ENCODE data around the gene DCLK2. TPM values are rescaled to one million over a fixed set of nuclear protein-coding genes. Genes with fewer than 3 reads are reported as not detected.

The DCLK2 gene
- total and polyA plus RNA-seq, 12 donors = 4.1 to 33.4 (median 16.7) TPM

GRCh38 chr4:150068300-150068960 lies 9.8 kb upstream of the DCLK2 start:
- ATAC-seq = no peak
- WGBS, 2 donors = 79 to 88% methylated on average over 6 of the region's 6 CpGs

GRCh38 chr4:150069353-150069752 lies 8.9 kb upstream of the DCLK2 start:
- intact Hi-C loops (cut with DNase I) = loop anchor here in 1 of 10 donors (10.0 kb wide), 1 partner anchor 55 kb away; no protein-coding TSS in a partner anchor
- no peaks in the 10 kb centered on the region for H3K27me3 ChIP-seq
- 8 to 45% methylated on average over 1 of the region's 1 CpG for WGBS, 2 donors
- no peak overlapping the region for H3K4me3 ChIP-seq
- H3K27ac ChIP-seq = no peak overlapping the region
- no peak for ATAC-seq
- no peaks in the 10 kb centered on the region for H3K9me3 ChIP-seq
- H3K4me1 ChIP-seq = peaks cover 0 to 22% (median 6%) of the 10 kb centered on the region in 9 donors
- DNase-seq = no peak
- no peaks in the 10 kb centered on the region for H3K36me3 ChIP-seq
- no peak for TF ChIP-seq CTCF (IDR thresholded peaks at IDR 0.05)

More at GRCh38 chr4:150068300-150068960, 9.8 kb upstream of the DCLK2 start:
- Histone ChIP-seq H3K9me3 (no peaks in the 10 kb centered on the region), H3K4me1 (peaks cover 3 to 29% (median 16%) of the 10 kb centered on the region in 9 donors), H3K4me3 (no peak overlapping the region), H3K36me3 (no peaks in the 10 kb centered on the region), H3K27me3 (no peaks in the 10 kb centered on the region), H3K27ac (no peak overlapping the region)
- intact Hi-C loops (cut with DNase I) = loop anchor here in 1 of 10 donors (10.0 kb wide), 1 partner anchor 54 kb away; no protein-coding TSS in a partner anchor
- DNase-seq = no peak
- TF ChIP-seq CTCF (IDR thresholded peaks at IDR 0.05) = no peak

GRCh38 chr4:150070464-150071170 lies 7.6 kb upstream of the DCLK2 start:
- Histone ChIP-seq H3K4me1 (peaks cover 0 to 18% (median 2%) of the 10 kb centered on the region in 9 donors), H3K27ac (no peak overlapping the region), H3K27me3 (no peaks in the 10 kb centered on the region), H3K4me3 (no peak overlapping the region), H3K36me3 (no peaks in the 10 kb centered on the region), H3K9me3 (no peaks in the 10 kb centered on the region)
- no peak for DNase-seq
- no peak for TF ChIP-seq CTCF (IDR thresholded peaks at IDR 0.05)
- intact Hi-C loops (cut with DNase I) = loop anchor here in 5 of 10 donors (10.0 kb wide), 4 partner anchors 56 to 144 kb away; no protein-coding TSS in a partner anchor
- ATAC-seq = no peak
- 87% methylated on average over 4 of the region's 4 CpGs for WGBS, 2 donors

- Histone ChIP-seq H3K27ac (no peak overlapping the region), H3K4me1 (peaks cover 0 to 22% (median 3%) of the 10 kb centered on the region in 9 donors), H3K9me3 (no peaks in the 10 kb centered on the region), H3K36me3 (no peaks in the 10 kb centered on the region), H3K27me3 (peaks cover 0 to 13% (median 0%) of the 10 kb centered on the region in 7 donors), H3K4me3 (no peak overlapping the region)
- WGBS, 2 donors = 98 to 100% methylated on average over 4 of the region's 4 CpGs
- DNase-seq (no peak), ATAC-seq (no peak)
- intact Hi-C loops (cut with DNase I) = loop anchor here in 5 of 10 donors (10.0 kb wide), 4 partner anchors 58 to 142 kb away; no protein-coding TSS in a partner anchor
- TF ChIP-seq CTCF (IDR thresholded peaks at IDR 0.05) = no peak
Observed at GRCh38 chr4:150072471-150072870, 5.8 kb upstream of the DCLK2 start.

Measured in heart right ventricle (tissue), 16 donors.